Measurements from ENCODE around the gene PPM1N.

Gene PPM1N

DNA sequence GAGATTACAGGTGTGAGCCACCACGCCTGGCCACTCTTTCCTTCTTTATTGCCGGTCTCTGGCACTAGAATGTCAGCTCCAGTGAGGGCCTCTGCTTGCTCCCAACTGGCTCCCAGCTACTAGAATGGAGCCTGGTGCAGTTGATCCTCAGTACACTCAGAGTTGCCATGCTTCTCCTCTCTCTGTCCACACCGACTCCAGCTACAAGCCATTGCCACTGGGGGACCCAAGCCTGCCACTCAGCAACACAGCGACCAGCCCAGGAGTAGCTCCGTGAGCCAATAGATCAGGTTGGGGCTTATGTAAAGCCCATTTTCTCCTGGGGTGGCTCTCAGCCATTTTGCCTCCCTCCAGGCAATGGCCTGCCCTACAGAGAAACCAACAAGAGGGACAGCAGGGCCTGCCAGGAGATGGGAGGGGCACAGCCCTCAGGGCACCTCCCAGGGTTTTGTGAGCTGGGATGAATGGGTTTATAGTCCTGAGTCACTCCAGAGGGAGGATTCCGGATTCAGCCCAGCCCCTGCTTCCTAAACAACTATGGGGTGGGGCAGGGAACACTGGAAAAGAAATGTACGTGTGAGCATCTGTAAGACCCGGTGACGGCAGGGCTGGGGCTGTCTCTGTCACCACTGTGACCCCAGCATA is 49.8 kb downstream of the PPM1N start:
- TF ChIP-seq CTCF (IDR thresholded peaks at IDR 0.05): no peak

Data from LNCAP (cell line).